Vagina (tissue), 2 donors: ENCODE data around the gene ESPNL.

Experiments
- POLR2A ChIP-seq, 2 donors: fragments of 450-650 bp; IDR thresholded peaks; one replicate each; pipeline ENCODE4 v1.6.1; 2017; ENCODE audit warnings: antibody characterized with exemption in 2 of 2, mild to moderate bottlenecking in 2 of 2, moderate library complexity in 2 of 2
- POLR2AphosphoS5 ChIP-seq, 2 donors: sonication (generic); formaldehyde crosslinking; IDR thresholded peaks; one replicate each; pipeline ENCODE4 v1.9.0; 2017; ENCODE audit warnings: antibody characterized with exemption in 2 of 2, mild to moderate bottlenecking in 2 of 2, low read depth in 1 of 2; ENCODE audit not compliant: insufficient read depth in 1 of 2
- TF ChIP-seq, protein P1 (sequence below), 3 experiments: fragments of 450-650 bp in 2 of 3; fragments of 200-600 bp in 1 of 3; sonication (generic) in 1 of 3; IDR thresholded peaks; one replicate each; pipeline ENCODE4 v1.5.1; 2017 to 2019; ENCODE audit warnings: antibody characterized with exemption in 3 of 3, mild to moderate bottlenecking in 2 of 3, moderate library complexity in 2 of 3

DNA sequence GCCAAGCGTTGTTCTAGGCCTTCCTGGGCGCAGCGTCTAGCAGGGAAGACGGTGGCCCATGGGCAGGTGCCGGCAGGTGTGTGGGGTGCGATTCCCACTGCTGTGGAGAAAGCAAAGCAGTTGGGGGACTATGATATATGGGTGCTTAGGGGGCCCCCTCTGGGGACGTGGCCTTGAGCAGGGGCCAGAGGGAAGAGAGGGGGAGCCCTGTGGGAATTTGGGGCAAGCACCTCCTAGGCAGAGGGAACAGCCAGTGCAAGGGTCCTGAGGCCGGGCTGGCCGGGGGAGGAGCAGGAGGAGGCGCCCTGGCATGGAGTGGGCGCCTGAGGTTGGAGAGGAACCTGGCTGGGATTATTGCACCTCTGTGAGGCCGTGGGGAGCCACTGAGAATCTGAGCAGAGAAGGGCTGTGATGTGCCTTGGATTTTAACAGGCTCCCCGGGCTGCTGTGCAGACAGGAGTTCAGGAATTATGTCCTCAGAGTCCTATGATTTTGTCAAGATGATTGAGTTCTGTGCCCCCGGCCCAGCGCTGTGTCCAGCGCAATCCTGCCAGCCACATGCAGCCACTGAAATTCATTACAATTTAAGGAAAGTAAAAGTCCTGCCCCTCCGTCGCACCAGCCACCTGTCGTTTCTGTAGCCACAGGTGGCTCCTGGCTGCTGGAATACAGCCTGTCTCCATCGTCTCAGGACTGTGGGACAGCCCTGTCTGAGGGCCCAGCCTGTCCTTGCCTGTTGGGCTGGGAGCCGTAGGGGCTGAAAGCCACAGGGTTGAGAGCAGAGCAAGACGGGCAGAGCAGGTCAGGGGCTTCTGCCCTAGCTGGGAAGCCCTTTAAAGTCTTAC is 29.2 kb downstream of the ESPNL start:
- TF ChIP-seq, protein P1, sequence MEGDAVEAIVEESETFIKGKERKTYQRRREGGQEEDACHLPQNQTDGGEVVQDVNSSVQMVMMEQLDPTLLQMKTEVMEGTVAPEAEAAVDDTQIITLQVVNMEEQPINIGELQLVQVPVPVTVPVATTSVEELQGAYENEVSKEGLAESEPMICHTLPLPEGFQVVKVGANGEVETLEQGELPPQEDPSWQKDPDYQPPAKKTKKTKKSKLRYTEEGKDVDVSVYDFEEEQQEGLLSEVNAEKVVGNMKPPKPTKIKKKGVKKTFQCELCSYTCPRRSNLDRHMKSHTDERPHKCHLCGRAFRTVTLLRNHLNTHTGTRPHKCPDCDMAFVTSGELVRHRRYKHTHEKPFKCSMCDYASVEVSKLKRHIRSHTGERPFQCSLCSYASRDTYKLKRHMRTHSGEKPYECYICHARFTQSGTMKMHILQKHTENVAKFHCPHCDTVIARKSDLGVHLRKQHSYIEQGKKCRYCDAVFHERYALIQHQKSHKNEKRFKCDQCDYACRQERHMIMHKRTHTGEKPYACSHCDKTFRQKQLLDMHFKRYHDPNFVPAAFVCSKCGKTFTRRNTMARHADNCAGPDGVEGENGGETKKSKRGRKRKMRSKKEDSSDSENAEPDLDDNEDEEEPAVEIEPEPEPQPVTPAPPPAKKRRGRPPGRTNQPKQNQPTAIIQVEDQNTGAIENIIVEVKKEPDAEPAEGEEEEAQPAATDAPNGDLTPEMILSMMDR (IDR thresholded peaks at IDR 0.05) = no peak
- TF ChIP-seq POLR2AphosphoS5 (IDR thresholded peaks at IDR 0.05; ENCODE audit: insufficient read depth in 1 of 2, low read depth in 1 of 2) = no peak
- TF ChIP-seq POLR2A (IDR thresholded peaks at IDR 0.05) = no peak
